Fibroblast of the aortic adventitia (primary cell): Measurements from ENCODE around the gene CLUH. TPM values are rescaled to one million over a fixed set of nuclear protein-coding genes. Genes with fewer than 3 reads are reported as not detected.

Source experiments
- DNase-seq: peaks from one replicate; pipeline ENCODE4 v3.0.0-alpha.2; 2010; ENCODE audit warnings: low read depth
- H3K4me3 ChIP-seq: 2 replicates; pipeline ENCODE4 v1.5.1; 2011; ENCODE audit warnings: low read depth, mild to moderate bottlenecking, control low read depth, low read length, moderate library complexity
- total RNA-seq: library from RNA; depleted of rRNA; stranded (reverse); fragments of >200 nt; gene quantifications from 2 replicates; pipeline ENCODE4 v1.2.3, GENCODE V29; 2012; ENCODE audit warnings: low replicate concordance
- TF ChIP-seq, protein P1 (sequence below): IDR thresholded peaks from 2 replicates; pipeline ENCODE4 v1.5.1; 2011; ENCODE audit warnings: mild to moderate bottlenecking, low read length, control low read depth, inconsistent platforms; ENCODE audit not compliant: insufficient read depth

Gene CLUH
- total RNA-seq, 1 donor, result 39.1 TPM

GRCh38 chr17:2695961-2696760 lies 15.4 kb downstream of the CLUH start:
- H3K4me3 ChIP-seq, result no peak overlapping the region
- TF ChIP-seq, protein P1, sequence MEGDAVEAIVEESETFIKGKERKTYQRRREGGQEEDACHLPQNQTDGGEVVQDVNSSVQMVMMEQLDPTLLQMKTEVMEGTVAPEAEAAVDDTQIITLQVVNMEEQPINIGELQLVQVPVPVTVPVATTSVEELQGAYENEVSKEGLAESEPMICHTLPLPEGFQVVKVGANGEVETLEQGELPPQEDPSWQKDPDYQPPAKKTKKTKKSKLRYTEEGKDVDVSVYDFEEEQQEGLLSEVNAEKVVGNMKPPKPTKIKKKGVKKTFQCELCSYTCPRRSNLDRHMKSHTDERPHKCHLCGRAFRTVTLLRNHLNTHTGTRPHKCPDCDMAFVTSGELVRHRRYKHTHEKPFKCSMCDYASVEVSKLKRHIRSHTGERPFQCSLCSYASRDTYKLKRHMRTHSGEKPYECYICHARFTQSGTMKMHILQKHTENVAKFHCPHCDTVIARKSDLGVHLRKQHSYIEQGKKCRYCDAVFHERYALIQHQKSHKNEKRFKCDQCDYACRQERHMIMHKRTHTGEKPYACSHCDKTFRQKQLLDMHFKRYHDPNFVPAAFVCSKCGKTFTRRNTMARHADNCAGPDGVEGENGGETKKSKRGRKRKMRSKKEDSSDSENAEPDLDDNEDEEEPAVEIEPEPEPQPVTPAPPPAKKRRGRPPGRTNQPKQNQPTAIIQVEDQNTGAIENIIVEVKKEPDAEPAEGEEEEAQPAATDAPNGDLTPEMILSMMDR, result no peak
- DNase-seq, result no peak

DNA sequence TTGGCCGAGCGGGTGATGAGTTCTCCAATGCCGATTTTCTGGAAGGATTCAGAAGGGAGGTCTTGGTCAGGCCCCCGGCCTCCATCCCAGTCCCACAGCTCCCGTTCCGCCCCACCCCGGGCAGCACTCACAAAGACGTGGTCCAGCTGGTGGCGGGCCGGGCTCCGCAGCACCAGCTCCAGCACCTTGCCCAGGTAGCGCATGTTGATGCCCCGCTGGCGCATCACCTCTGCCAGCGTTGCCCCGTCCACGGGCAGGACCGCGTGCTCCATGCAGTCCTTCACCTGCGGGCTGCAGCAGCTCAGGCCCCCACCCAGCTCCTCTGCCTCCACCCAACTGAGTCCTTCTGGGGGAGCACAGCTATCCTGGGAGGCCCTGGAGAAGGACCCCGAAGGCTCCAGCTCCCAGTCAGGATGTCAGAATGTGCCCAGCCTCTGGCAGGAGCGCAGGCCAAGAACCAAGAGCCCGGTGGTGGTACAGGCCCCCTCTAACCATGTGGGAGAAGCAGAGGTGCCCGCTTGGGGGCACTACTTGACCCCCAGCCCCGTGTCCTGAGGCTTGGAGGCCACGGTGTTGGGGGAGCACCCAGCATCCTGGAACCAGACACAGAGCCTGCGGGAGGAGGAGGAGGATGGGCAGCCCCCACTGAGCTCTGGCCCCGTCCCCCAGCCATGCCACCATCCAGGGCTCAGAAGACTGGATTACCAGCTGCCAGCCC lies 16.2 kb downstream of the CLUH start:
- H3K4me3 ChIP-seq, result no peak overlapping the region
- TF ChIP-seq, protein P1, result no peak
- no peak for DNase-seq

DNA sequence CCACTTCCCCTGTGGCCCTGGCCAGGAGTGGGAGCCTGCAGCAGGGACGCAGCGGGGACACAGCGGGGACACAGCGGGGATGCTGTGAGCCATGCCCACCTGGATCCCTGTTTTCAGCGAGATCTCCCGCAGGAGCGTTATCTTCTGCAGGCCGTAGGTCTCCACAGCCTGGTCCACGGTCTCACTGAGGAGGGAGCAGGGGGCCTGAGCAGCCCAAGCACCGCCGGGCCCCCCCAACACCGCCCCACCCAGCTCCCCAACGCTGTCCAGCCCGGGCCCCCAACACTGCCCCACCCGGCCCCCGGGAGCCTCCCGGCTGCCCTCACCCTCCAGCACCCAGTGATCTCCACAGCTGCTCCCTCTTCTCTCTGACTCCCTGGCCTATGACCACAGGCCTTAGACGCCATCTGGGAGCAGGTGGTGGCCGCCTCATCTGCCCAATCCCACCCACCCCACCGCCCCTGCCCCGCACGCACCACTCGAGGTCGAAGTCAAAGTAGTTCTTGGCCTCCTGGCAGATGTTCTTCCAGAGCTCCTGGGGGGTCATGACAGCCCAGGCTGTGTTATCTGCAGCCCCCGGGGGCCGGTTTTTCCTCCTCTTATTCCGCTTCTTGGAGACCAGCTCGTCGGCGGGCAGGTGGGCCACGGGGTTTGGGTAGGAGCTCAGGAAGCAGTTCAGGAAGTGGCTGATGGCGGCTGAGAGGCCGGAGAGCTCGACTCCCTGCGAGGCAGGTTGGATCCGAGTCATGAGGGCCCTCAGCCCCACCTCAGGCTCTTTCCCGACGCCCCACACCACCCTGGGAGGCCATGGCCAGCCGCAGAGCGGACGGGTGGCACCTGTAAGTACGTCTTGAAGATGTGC lies 17.0 kb downstream of the CLUH start:
- no peak overlapping the region for H3K4me3 ChIP-seq
- TF ChIP-seq, protein P1, result no peak
- no peak for DNase-seq

GRCh38 chr17:2693561-2694380 lies 17.8 kb downstream of the CLUH start:
- TF ChIP-seq, protein P1, result no peak
- H3K4me3 ChIP-seq, result no peak overlapping the region
- no peak for DNase-seq

DNA sequence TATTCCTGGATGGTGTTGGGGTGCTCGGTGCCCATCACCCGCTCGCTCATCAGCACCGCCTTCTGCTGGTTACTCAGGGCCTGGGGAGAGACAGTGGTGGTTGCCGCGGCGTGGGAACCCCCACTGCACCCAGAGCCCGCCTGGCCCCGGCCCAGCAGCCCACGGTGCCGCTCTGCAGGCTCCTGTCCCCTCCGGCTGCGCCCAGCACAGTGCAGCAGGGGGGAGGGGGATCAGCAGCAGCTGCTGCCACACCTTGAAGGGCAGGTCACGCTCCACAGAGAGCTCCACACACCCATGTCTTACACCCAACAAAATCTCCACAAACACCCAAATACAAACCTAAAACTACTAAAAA lies 18.8 kb downstream of the CLUH start:
- DNase-seq, result no peak
- TF ChIP-seq, protein P1, result no peak
- H3K4me3 ChIP-seq, result no peak overlapping the region
